K562 (cell line): ENCODE results near the gene VTCN1. TPM values are rescaled to one million over a fixed set of nuclear protein-coding genes. Genes with fewer than 3 reads are reported as not detected.

ENCODE experiments used
- ATAC-seq: fragments of 200-7000 bp; cut with Tn5 transposase; 3 replicates; pipeline ENCODE4 v1.9.1; 2020; ENCODE audit warnings: moderate library complexity
- BruUV-seq: library from RNA; stranded (reverse); fragments of 400-500 nt; replicated peaks from 2 replicates; lab custom pipeline; 2021; lab: Mats Ljungman, UMichigan
- CTCF ChIA-PET: fragments of 300-600 bp; formaldehyde crosslinking; extraction: SDS; loops from one replicate; lab custom pipeline; 2021; ENCODE audit warnings: low intra/inter-chr PET ratio; lab: Yijun Ruan, JAX
- POLR2A ChIA-PET: fragments of 300-600, 350-650 bp; sonication (Branson Sonifier 250); formaldehyde crosslinking; extraction: SDS; loops from one replicate; lab custom pipeline; 2021; ENCODE audit warnings: antibody characterized with exemption, inconsistent platforms; lab: Yijun Ruan, JAX
- DNase-seq, 4 experiments: peaks; one replicate each; pipeline versions ENCODE4 v3.0.0 to v3.0.0-alpha.2; 2011 to 2018; ENCODE audit warnings: low spot score in 3 of 4, mixed read lengths in 3 of 4; ENCODE audit errors: extremely low read depth in 1 of 4
- FAIRE-seq: peaks from 2 replicates; lab custom pipeline; 2011; peaks lifted over from hg19 to GRCh38; lab: Jason Lieb, UNC
- H2AFZ ChIP-seq: 2 replicates; pipeline ENCODE4 v1.6.0; 2011; ENCODE audit warnings: low read depth, low read length, control low read depth, inconsistent platforms
- H3K27ac ChIP-seq: fragments of 200-600 bp; 3 replicates; pipeline ENCODE4 v1.8.0; 2011; ENCODE audit warnings: low read depth, mild to moderate bottlenecking, control low read depth, inconsistent platforms, low read length, moderate library complexity, mixed read lengths; ENCODE audit errors: extremely low read depth
- H3K27me3 ChIP-seq, 2 experiments: fragments of 300-600 bp in 1 of 2; 2 replicates in 1 of 2; 3 replicates in 1 of 2; pipeline versions ENCODE4 v1.6.0 to v1.8.0; 2011; ENCODE audit warnings: inconsistent platforms in 2 of 2, low read length in 2 of 2, mild to moderate bottlenecking in 1 of 2, mixed read lengths in 1 of 2, moderate library complexity in 1 of 2; ENCODE audit not compliant: control insufficient read depth in 2 of 2, insufficient read depth in 2 of 2
- H3K36me3 ChIP-seq: fragments of 300-600 bp; 3 replicates; pipeline ENCODE4 v1.8.0; 2011; ENCODE audit warnings: mild to moderate bottlenecking, low read length, inconsistent platforms; ENCODE audit not compliant: control insufficient read depth, insufficient read depth
- H3K4me1 ChIP-seq, 2 experiments: fragments of 200-600 bp in 1 of 2; replicated peaks in 1 of 2; 2 replicates in 1 of 2; 3 replicates in 1 of 2; pipeline versions ENCODE4 v1.5.1 to v1.8.0; 2011; ENCODE audit warnings: inconsistent platforms in 2 of 2, low read length in 2 of 2, mild to moderate bottlenecking in 1 of 2, mixed read lengths in 1 of 2, moderate library complexity in 1 of 2; ENCODE audit not compliant: control insufficient read depth in 2 of 2, insufficient read depth in 2 of 2
- H3K4me2 ChIP-seq: 2 replicates; pipeline ENCODE4 v1.6.1; 2011; ENCODE audit warnings: low read length, control low read depth, inconsistent platforms, mixed read lengths; ENCODE audit not compliant: insufficient read depth
- H3K4me3 ChIP-seq: fragments of 200-600 bp; sonication (generic), shearing (Covaris generic); 2 replicates; pipeline ENCODE4 v1.5.1; 2016; ENCODE audit warnings: control low read depth, inconsistent platforms
- H3K79me2 ChIP-seq: fragments of 200-600 bp; 3 replicates; pipeline ENCODE4 v1.8.0; 2011; ENCODE audit warnings: low read length, inconsistent platforms; ENCODE audit not compliant: control insufficient read depth, insufficient read depth
- H3K9ac ChIP-seq, 2 experiments: 2 replicates each; pipeline versions ENCODE4 v1.6.0 to v1.6.1; 2011; ENCODE audit warnings: low read depth in 2 of 2, low read length in 2 of 2, control low read depth in 1 of 2, inconsistent platforms in 1 of 2, mild to moderate bottlenecking in 1 of 2, mixed read lengths in 1 of 2; ENCODE audit not compliant: insufficient read depth in 1 of 2
- H3K9me1 ChIP-seq: one replicate; pipeline ENCODE4 v1.6.0; 2011; ENCODE audit warnings: inconsistent platforms, mild to moderate bottlenecking, low read length, moderate library complexity; ENCODE audit not compliant: control insufficient read depth, insufficient read depth
- H3K9me3 ChIP-seq: replicated peaks from 2 replicates; pipeline ENCODE4 v1.5.1; 2011; ENCODE audit warnings: low read depth, low read length, inconsistent platforms; ENCODE audit not compliant: control insufficient read depth, insufficient read depth
- H4K20me1 ChIP-seq: replicated peaks from 2 replicates; pipeline ENCODE4 v1.6.1; 2011; ENCODE audit warnings: low read length, inconsistent platforms, mixed read lengths; ENCODE audit not compliant: control insufficient read depth, insufficient read depth
- ATF4 ChIP-seq: fragments of 450-650 bp; formaldehyde crosslinking; IDR thresholded peaks from 2 replicates; pipeline ENCODE4 v1.4.0; 2022; ENCODE audit warnings: mild to moderate bottlenecking, moderate library complexity
- BDP1 ChIP-seq: IDR thresholded peaks from 3 replicates; pipeline ENCODE4 v1.6.1; 2011; ENCODE audit not compliant: insufficient read length, insufficient read depth
- CREB1 ChIP-seq, 2 experiments: sonication (generic) in 1 of 2; formaldehyde crosslinking in 1 of 2; IDR thresholded peaks; 2 replicates each; pipeline versions ENCODE4 v1.6.1 to v1.8.0; 2012 to 2022; ENCODE audit warnings: inconsistent platforms in 1 of 2, mild to moderate bottlenecking in 1 of 2, missing genetic modification reagents in 1 of 2, moderate library complexity in 1 of 2
- CXXC5 ChIP-seq: fragments of 250-450 bp; sonication (Bioruptor Pico); IDR thresholded peaks from 2 replicates; pipeline ENCODE4 v1.8.0; 2022; ENCODE audit warnings: inconsistent platforms, mild to moderate bottlenecking, moderate library complexity
- GABPB1 ChIP-seq: sonication (generic); formaldehyde crosslinking; IDR thresholded peaks from 2 replicates; pipeline ENCODE4 v1.8.0; 2022; ENCODE audit warnings: mild to moderate bottlenecking, missing genetic modification reagents
- HINFP ChIP-seq: fragments of 450-650 bp; conservative IDR thresholded peaks from 2 replicates; pipeline ENCODE4 v1.6.1; 2016; ENCODE audit warnings: missing genetic modification characterization, low read depth, mild to moderate bottlenecking, control low read depth, missing compliant biosample characterization
- MECOM ChIP-seq: fragments of 250-450 bp; sonication (Bioruptor Pico); IDR thresholded peaks from 2 replicates; pipeline ENCODE4 v1.8.0; 2022; ENCODE audit warnings: inconsistent platforms
- PRDM10 ChIP-seq: fragments of 450-650 bp; IDR thresholded peaks from 2 replicates; pipeline ENCODE4 v1.6.1; 2018; ENCODE audit not compliant: partially characterized antibody
- RHOXF2B ChIP-seq: fragments of 250-450 bp; sonication (Bioruptor Pico); conservative IDR thresholded peaks from 2 replicates; pipeline ENCODE4 v1.5.1; 2021
- SNRNP70 ChIP-seq: fragments of 200-400 bp; formaldehyde crosslinking; optimal IDR thresholded peaks from 2 replicates; pipeline ENCODE3; 2017; ENCODE audit warnings: low read depth, low read length
- SP1 ChIP-seq: sonication (generic); formaldehyde crosslinking; IDR thresholded peaks from 2 replicates; pipeline ENCODE4 v1.8.1; 2022; ENCODE audit warnings: mild to moderate bottlenecking, missing genetic modification reagents
- XRCC4 ChIP-seq: IDR thresholded peaks from one replicate; pipeline ENCODE4 v1.6.1; 2011; ENCODE audit not compliant: insufficient read depth, insufficient read length; ENCODE audit errors: extremely low read depth
- ZNF354B ChIP-seq: fragments of 250-450 bp; sonication (Bioruptor Pico); IDR thresholded peaks from 2 replicates; pipeline ENCODE4 v1.4.0; 2020
- WGBS: fragments of 100-300 bp; shearing (Covaris generic); methylation state at CpG from one replicate; pipeline ENCODE4 v1.1.6; 2016; ENCODE audit warnings: low coverage, mixed read lengths; ENCODE audit not compliant: insufficient coverage; ENCODE audit errors: missing lambda C conversion rate; 5-methylcytosine and 5-hydroxymethylcytosine counted together
- in situ Hi-C: fragments of 300-500 bp; cut with MboI; formaldehyde crosslinking; loops from 4 replicates; pipeline ENCODE4 v1.15.0; 2018; ENCODE audit warnings: inconsistent platforms, mixed read lengths
- intact Hi-C: fragments of 100-400 bp; cut with micrococcal nuclease; formaldehyde crosslinking; loops from 2 replicates; pipeline ENCODE4 v1.14.2; 2022
- polyA plus RNA-seq, 8 experiments: library from polyadenylated mRNA; depleted of rRNA in 4 of 8; stranded (reverse) in 5 of 8; unstranded in 3 of 8; fragments of >200 nt; fragmentation: Nextera tagmentation in 2 of 8; fragmentation: Illumina TruSeq in 1 of 8; extraction: Ambion mirVana in 2 of 8; extraction: Trizol in 1 of 8; gene quantifications; 2 replicates each; pipeline versions ENCODE4 v1.2.1 to v1.2.3, GENCODE V29; 2011 to 2014; ENCODE audit warnings: inconsistent platforms in 1 of 8, missing spikeins in 1 of 8
- total RNA-seq, 7 experiments: library from RNA; depleted of rRNA in 6 of 7; stranded (reverse); fragments of >200 nt in 6 of 7; fragmentation: Illumina TruSeq in 2 of 7; extraction: Trizol in 2 of 7; gene quantifications; 2 replicates each; pipeline versions ENCODE4 v1.2.1 to v1.2.3, GENCODE V29; 2011 to 2021; ENCODE audit warnings: low replicate concordance in 1 of 7

Gene VTCN1
- total and polyA plus RNA-seq, 9 of the 15 experiments (the other 6 are each of a cell fraction or from before 2014, with no cell fraction given), result not detected

GRCh38 chr1:117178756-117179155 lies 32.0 kb downstream of the VTCN1 start (continued):
- no peak for TF ChIP-seq XRCC4
- TF ChIP-seq MECOM (CRISPR knock-in tag), result no peak
- no peak for TF ChIP-seq SNRNP70
- no peak for TF ChIP-seq CXXC5 (CRISPR knock-in tag)
- TF ChIP-seq ATF4 (CRISPR knock-in tag), result no peak
- no peak for TF ChIP-seq SP1
- no peak for TF ChIP-seq BDP1

GRCh38 chr1:117177376-117177775 lies 33.4 kb downstream of the VTCN1 start:
- no TSS peak for BruUV-seq
- no peaks in the 10 kb centered on the region; the same call in 1 of the 2 replicates for H3K9me3 ChIP-seq
- POLR2A ChIA-PET, result no interaction called here

More at GRCh38 chr1:117177376-117177775, 33.4 kb downstream of the VTCN1 start:
- Histone ChIP-seq H3K79me2 (no peaks in the 10 kb centered on the region), H3K27me3 (peaks cover 23 to 39% of the 10 kb centered on the region in 2 experiments)
- FAIRE-seq, result no peak
- in situ Hi-C loops, result no loop called here
- intact Hi-C loops, result no loop called here
- TF ChIP-seq GABPB1 (CRISPR knock-in tag) (no peak), HINFP (no peak), PRDM10 (peak; percentile 80), CREB1 (IDR thresholded peaks at IDR 0.05) (no peak), CREB1 (CRISPR knock-in tag; IDR thresholded peaks at IDR 0.05) (no peak), RHOXF2B (CRISPR knock-in tag) (no peak), ZNF354B (CRISPR knock-in tag) (no peak)
- TF ChIP-seq, all 486 proteins: peak for 1
- H3K9me1 ChIP-seq, result no peaks in the 10 kb centered on the region
- WGBS, result 0% methylated on average over 1 of the region's 1 CpG
- H3K4me3 ChIP-seq, result no peak overlapping the region
- H3K4me1 ChIP-seq, result no peaks in the 10 kb centered on the region; a peak in 2 of 5 replicates
- CTCF ChIA-PET, result no interaction called here
- H3K36me3 ChIP-seq, result no peaks in the 10 kb centered on the region
- ATAC-seq, result no peak
- H3K4me2 ChIP-seq, result no peak overlapping the region
- no peak overlapping the region for H3K9ac ChIP-seq
- H4K20me1 ChIP-seq, result no peaks in the 10 kb centered on the region
- DNase-seq, result no peak
- no peak overlapping the region for H3K27ac ChIP-seq
- no peak overlapping the region for H2AFZ ChIP-seq
